ENCODE measurements around the gene CFAP52.

DNA sequence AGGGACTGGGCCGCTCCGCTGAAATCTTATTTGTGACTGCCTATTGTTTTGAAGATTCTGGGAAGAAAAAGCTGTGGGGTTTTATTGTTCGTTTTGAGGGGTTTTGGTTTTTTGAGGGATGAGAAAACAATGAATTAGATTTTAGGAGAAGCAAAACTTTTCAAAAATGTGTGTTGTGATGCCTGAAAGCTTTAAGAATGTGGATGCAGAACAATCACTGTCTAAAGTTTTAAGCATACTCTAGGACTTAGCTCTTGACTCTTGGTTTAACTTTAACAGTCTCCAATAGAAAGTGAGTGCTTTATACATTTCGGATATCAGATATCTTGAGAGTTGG is 899 bp downstream of the CFAP52 start:
- no peak for TF ChIP-seq CTCF (conservative IDR thresholded peaks at IDR 0.05; ENCODE audit: low read depth, low read length)
- no peak for TF ChIP-seq EZH2phosphoT487 (IDR thresholded peaks at IDR 0.05; ENCODE audit: borderline replicate concordance, low read length)
- no peak for TF ChIP-seq EZH2 (IDR thresholded peaks at IDR 0.05; ENCODE audit: low read length, unreplicated experiment)
